HUES48 (cell line): Measurements from ENCODE around the gene CUBN.

Experiments
- H3K27ac ChIP-seq: one replicate; pipeline ENCODE4 v1.7.0; 2013; ENCODE audit warnings: low read depth, low read length, inconsistent platforms
- H3K27me3 ChIP-seq: 2 replicates; pipeline ENCODE4 v1.6.1; 2013; ENCODE audit warnings: mild to moderate bottlenecking, low read length; ENCODE audit not compliant: control insufficient read depth, insufficient read depth
- H3K36me3 ChIP-seq: 2 replicates; pipeline ENCODE4 v1.6.1; 2013; ENCODE audit warnings: low read length; ENCODE audit not compliant: control insufficient read depth, insufficient read depth
- H3K4me1 ChIP-seq: 2 replicates; pipeline ENCODE4 v1.6.1; 2013; ENCODE audit warnings: mild to moderate bottlenecking, low read length; ENCODE audit not compliant: control insufficient read depth, insufficient read depth
- H3K4me3 ChIP-seq: 2 replicates; pipeline ENCODE4 v1.5.1; 2013; ENCODE audit warnings: mild to moderate bottlenecking, low read depth, low read length
- H3K9ac ChIP-seq: 2 replicates; pipeline ENCODE4 v1.6.1; 2013; ENCODE audit warnings: mild to moderate bottlenecking, low read depth, low read length, moderate library complexity
- H3K9me3 ChIP-seq: 2 replicates; pipeline ENCODE4 v1.6.1; 2013; ENCODE audit warnings: low read length; ENCODE audit not compliant: control insufficient read depth, insufficient read depth

Gene CUBN

DNA sequence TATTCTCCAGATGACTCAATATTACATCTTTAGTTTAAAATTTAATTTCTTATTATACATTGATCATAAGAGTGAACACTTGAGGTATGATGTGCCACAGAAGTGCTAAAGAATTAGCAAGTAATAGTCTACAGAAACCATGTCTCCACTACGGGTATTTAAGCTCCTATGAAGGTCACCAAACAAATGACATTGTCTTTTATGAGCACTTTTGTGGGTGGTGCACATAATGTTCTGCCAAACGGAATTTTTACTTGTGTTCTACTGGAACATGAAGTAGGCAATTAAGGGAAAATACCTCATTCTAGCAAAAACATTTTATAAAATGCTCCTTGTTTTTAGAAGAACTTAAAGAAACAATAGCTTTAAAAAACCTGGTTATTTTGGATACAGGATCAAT lies 27.4 kb upstream of the CUBN start:
- Histone ChIP-seq H3K9me3 (no peaks in the 10 kb centered on the region), H3K36me3 (no peaks in the 10 kb centered on the region; the same call in 1 of the 2 replicates), H3K4me3 (no peak overlapping the region), H3K27me3 (no peaks in the 10 kb centered on the region), H3K4me1 (no peaks in the 10 kb centered on the region), H3K9ac (no peak overlapping the region), H3K27ac (no peak overlapping the region)

DNA sequence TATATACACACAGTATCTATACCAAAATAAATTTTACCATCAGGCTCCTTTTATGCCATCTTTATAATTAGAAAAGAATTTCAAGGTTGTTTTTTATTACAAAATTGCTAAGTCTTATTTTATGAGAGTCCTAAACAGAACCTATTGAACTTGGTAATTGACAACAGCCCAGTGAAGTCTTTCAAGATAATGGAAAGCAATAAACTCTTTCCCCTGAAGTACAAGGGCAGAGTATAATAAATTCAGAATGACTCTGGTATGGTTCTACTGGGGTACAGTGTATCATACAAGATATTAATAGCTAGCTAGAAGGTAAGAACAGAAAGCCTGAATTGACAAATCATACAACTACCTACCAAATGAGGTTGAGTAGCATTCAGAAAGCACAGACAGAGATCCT lies 26.2 kb upstream of the CUBN start:
- Histone ChIP-seq H3K9ac (no peak overlapping the region), H3K27me3 (no peaks in the 10 kb centered on the region), H3K9me3 (no peaks in the 10 kb centered on the region), H3K36me3 (peaks cover 5% of the 10 kb centered on the region; the same call in 1 of the 2 replicates), H3K4me3 (no peak overlapping the region), H3K4me1 (no peaks in the 10 kb centered on the region), H3K27ac (no peak overlapping the region)

DNA sequence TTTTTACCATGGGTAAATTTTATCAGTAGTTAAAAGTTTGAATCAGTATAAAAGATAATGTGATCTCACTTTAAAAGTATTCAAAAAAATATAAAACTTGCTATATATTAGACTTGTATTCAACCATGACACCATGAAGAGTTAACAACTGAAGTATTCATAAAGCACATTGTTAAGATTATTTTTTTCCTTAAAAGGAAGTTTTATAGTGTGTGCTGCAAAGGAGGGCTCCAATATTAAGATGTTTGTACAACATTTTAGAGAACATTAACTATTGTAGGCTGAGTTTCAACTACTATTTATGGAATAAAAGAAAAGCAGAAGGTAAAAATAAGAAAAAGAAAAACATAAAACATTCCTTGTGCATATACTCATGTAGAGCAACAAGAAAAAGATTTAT lies 24.5 kb upstream of the CUBN start:
- Histone ChIP-seq H3K36me3 (peaks cover 5% of the 10 kb centered on the region; the same call in 1 of the 2 replicates), H3K27ac (no peak overlapping the region), H3K27me3 (no peaks in the 10 kb centered on the region), H3K4me3 (no peak overlapping the region), H3K9me3 (no peaks in the 10 kb centered on the region), H3K9ac (no peak overlapping the region), H3K4me1 (no peaks in the 10 kb centered on the region)

DNA sequence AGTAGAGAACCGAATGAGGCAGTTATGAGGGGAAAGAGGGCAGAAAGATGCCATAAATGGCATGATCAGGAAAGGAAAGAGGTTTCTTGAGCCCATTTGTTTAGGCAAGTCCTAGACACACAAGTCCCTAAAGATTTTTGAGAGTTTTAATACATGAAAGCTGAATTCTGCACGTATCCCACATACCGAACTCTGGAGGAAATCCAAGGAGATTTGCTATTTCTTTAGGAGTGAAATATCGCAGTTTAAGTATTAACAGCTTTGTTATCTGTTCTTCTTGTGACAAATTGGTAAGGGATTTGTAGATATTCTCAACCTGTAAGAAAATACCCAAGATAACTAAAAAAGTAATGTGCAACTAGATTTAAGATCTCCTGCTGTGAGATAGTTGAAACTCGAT lies 23.7 kb upstream of the CUBN start:
- H3K4me1 ChIP-seq, result no peaks in the 10 kb centered on the region
- H3K9me3 ChIP-seq, result no peaks in the 10 kb centered on the region
- H3K36me3 ChIP-seq, result peaks cover 5% of the 10 kb centered on the region; the same call in 1 of the 2 replicates
- no peak overlapping the region for H3K27ac ChIP-seq
- H3K4me3 ChIP-seq, result no peak overlapping the region
- no peaks in the 10 kb centered on the region for H3K27me3 ChIP-seq
- H3K9ac ChIP-seq, result no peak overlapping the region

DNA sequence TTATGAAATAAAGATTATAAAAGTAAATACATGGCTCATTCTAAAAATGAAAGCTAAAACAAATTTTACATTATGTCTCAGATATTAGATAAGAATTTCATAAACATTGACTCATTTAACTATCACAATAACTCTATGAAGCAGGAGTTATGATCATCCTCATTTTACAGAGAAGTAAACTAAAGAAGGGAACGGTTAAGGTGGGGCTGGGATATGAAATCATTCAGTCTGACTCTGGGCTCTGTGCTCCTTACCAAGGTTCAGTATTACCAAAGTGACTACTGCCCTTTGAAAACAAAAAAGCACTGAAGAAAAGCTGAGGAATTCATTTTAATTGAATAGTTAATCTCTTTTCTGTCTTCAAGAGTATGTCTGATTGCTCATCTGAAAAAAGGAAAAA lies 22.1 kb upstream of the CUBN start:
- Histone ChIP-seq H3K27me3 (no peaks in the 10 kb centered on the region), H3K4me1 (no peaks in the 10 kb centered on the region), H3K9ac (no peak overlapping the region), H3K4me3 (no peak overlapping the region), H3K27ac (no peak overlapping the region), H3K9me3 (no peaks in the 10 kb centered on the region), H3K36me3 (peaks cover 9% of the 10 kb centered on the region; the same call in 1 of the 2 replicates)

DNA sequence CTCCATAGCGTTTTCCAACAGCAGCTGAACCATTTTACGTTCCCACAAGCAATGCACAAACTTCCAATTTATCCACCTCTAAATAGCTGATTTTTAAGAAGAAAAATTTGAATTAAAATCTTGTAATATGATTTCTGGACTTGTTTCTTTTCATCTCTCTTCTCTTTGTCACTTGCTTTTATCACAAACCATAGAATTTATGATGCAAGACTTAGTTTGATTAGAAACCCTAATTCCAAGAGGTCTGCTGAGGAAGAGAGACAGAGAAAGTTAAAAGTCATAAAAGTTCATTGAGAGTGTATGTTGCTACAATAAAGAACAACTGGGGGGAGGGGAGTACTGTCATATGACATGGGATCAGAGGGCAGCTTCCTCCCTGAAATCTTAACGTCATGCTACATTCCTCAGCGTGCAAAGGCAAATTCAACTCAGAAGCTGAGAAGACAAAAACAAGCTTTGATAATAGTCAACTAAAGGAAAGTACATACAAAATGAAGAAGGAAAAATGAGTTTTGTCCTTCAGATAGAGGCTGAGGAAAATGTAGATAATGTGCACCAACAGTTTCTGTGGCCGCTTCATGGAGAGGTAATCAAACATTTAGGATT lies 18.4 kb upstream of the CUBN start:
- Histone ChIP-seq H3K36me3 (peaks cover 9% of the 10 kb centered on the region; the same call in 1 of the 2 replicates), H3K9ac (no peak overlapping the region), H3K27me3 (no peaks in the 10 kb centered on the region), H3K4me1 (no peaks in the 10 kb centered on the region), H3K4me3 (no peak overlapping the region), H3K27ac (no peak overlapping the region), H3K9me3 (no peaks in the 10 kb centered on the region)

- Histone ChIP-seq H3K4me3 (no peak overlapping the region), H3K9me3 (no peaks in the 10 kb centered on the region), H3K36me3 (peaks cover 8% of the 10 kb centered on the region; the same call in 1 of the 2 replicates), H3K27me3 (no peaks in the 10 kb centered on the region), H3K27ac (no peak overlapping the region), H3K4me1 (no peaks in the 10 kb centered on the region), H3K9ac (no peak overlapping the region)
These were observed 17.3 kb upstream of the CUBN start for GRCh38 chr10:17146892-17147291.

DNA sequence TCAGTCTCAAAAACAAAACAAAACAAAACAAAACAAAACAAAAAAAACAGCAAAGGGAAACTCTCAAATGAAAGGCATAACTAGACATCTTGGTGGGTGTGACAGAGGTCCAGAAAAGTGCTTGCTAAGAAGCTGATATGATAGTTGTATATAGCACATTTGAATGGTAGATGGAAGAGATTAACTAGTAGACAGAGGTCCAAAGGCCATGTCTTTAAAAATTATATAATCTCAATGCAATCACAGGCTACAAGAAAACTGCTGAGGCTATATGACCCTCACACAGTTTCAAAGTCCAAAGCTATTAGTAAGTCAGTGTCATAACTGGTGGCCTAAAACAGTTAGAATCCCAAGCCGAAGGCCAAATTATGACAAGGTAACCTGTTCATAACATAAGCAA lies 15.6 kb upstream of the CUBN start:
- Histone ChIP-seq H3K4me1 (no peaks in the 10 kb centered on the region), H3K9ac (no peak overlapping the region), H3K27ac (no peak overlapping the region), H3K36me3 (peaks cover 5% of the 10 kb centered on the region; the same call in 1 of the 2 replicates), H3K9me3 (no peaks in the 10 kb centered on the region), H3K27me3 (no peaks in the 10 kb centered on the region), H3K4me3 (no peak overlapping the region)

DNA sequence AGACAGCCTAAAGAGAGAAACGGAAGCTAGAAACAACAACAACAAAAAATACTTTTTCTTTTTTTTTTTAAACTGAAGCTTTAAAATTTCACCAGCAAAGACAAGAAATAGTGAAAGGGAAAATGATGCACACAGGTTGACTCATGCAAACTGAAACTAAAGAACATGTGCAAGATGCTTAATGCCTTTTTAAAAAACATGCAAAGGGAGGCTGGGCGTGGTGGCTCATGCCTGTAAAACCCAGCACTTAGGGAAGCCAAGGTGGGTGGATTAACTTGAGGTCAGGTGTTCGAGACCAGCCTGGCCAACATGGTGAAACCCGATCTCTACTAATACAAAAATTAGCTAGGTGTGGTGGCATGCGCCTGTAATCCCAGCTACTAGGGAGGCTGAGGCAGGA lies 15.1 kb upstream of the CUBN start:
- H3K9me3 ChIP-seq, result no peaks in the 10 kb centered on the region
- H3K4me3 ChIP-seq, result no peak overlapping the region
- H3K27ac ChIP-seq, result no peak overlapping the region

GRCh38 chr10:17144032-17144431 lies 14.4 kb upstream of the CUBN start:
- no peaks in the 10 kb centered on the region for H3K4me1 ChIP-seq
- no peak overlapping the region for H3K9ac ChIP-seq
- H3K4me3 ChIP-seq, result no peak overlapping the region
- no peaks in the 10 kb centered on the region for H3K27me3 ChIP-seq
- peaks cover 5% of the 10 kb centered on the region; the same call in 1 of the 2 replicates for H3K36me3 ChIP-seq
- H3K27ac ChIP-seq, result no peak overlapping the region
- H3K9me3 ChIP-seq, result no peaks in the 10 kb centered on the region

More for the DNA sequence above, 15.1 kb upstream of the CUBN start:
- Histone ChIP-seq H3K4me1 (no peaks in the 10 kb centered on the region), H3K36me3 (peaks cover 5% of the 10 kb centered on the region; the same call in 1 of the 2 replicates), H3K9ac (no peak overlapping the region), H3K27me3 (no peaks in the 10 kb centered on the region)

DNA sequence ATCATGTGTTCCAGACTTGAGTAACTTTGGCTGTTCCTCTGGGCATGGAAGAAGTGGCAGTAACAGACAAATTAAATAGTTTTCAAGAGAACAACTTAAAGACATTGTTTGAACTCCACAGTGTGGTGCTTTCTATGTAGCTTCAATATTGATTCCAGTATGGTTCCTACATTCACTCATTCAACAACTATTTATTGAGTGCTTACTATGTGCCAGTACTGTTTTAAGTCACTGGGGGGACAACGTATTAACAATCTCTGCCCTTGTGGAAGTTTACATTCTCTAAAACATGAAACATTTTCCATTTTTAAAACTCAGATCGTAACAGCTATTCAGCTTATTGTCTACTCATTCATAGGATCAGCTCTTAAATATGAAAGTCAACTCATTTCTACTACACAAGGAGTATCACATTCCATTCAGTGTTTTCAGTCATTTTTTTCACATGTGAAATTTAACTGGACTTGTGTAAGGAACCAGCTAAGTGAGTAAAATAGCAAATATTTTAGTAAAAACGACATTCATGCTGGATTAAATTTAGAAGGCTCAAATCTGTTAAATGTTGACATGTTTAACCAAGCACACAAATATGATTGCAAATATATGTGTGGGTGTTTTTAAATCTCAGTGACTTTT lies 13.6 kb upstream of the CUBN start:
- Histone ChIP-seq H3K9ac (no peak overlapping the region), H3K36me3 (peaks cover 5% of the 10 kb centered on the region; the same call in 1 of the 2 replicates), H3K4me1 (no peaks in the 10 kb centered on the region), H3K27ac (no peak overlapping the region), H3K27me3 (no peaks in the 10 kb centered on the region), H3K4me3 (no peak overlapping the region), H3K9me3 (no peaks in the 10 kb centered on the region)
